H9 (cell line): ENCODE data around the gene KIF13A. TPM values are rescaled to one million over a fixed set of nuclear protein-coding genes. Genes with fewer than 3 reads are reported as not detected.

Experiments used
- DNase-seq: peaks from one replicate; pipeline ENCODE4 v3.0.0-alpha.2; 2017
- H2AFZ ChIP-seq: one replicate; pipeline ENCODE4 v1.6.1; 2013; ENCODE audit warnings: mild to moderate bottlenecking, low read length, control low read depth, moderate library complexity
- H2AK5ac ChIP-seq: 2 replicates; pipeline ENCODE4 v1.6.1; 2013; ENCODE audit warnings: low read length, control low read depth, mixed read lengths; ENCODE audit not compliant: insufficient read length
- H2BK120ac ChIP-seq: one replicate; pipeline ENCODE4 v1.6.1; 2013; ENCODE audit warnings: low read depth, mild to moderate bottlenecking, low read length, control low read depth, inconsistent platforms; ENCODE audit not compliant: poor library complexity, severe bottlenecking
- H2BK12ac ChIP-seq: 2 replicates; pipeline ENCODE4 v1.6.1; 2013; ENCODE audit warnings: low read length, control low read depth, mixed read lengths, low read depth; ENCODE audit not compliant: insufficient read length
- H2BK15ac ChIP-seq: 2 replicates; pipeline ENCODE4 v1.6.1; 2013; ENCODE audit warnings: low read depth, low read length, control low read depth
- H2BK20ac ChIP-seq: one replicate; pipeline ENCODE4 v1.6.1; 2013; ENCODE audit warnings: low read depth, mild to moderate bottlenecking, low read length, control low read depth, inconsistent platforms; ENCODE audit not compliant: poor library complexity, severe bottlenecking
- H2BK5ac ChIP-seq: 2 replicates; pipeline ENCODE4 v1.6.1; 2013; ENCODE audit warnings: low read length, control low read depth, mixed read lengths; ENCODE audit not compliant: insufficient read length
- H3K14ac ChIP-seq: 2 replicates; pipeline ENCODE4 v1.6.1; 2013; ENCODE audit warnings: low read length, control low read depth; ENCODE audit not compliant: insufficient read depth
- H3K18ac ChIP-seq: 2 replicates; pipeline ENCODE4 v1.6.1; 2013; ENCODE audit warnings: low read depth, mild to moderate bottlenecking, mixed read lengths, low read length, control low read depth; ENCODE audit not compliant: insufficient read length
- H3K23ac ChIP-seq: 2 replicates; pipeline ENCODE4 v1.6.1; 2013; ENCODE audit warnings: low read length, control low read depth, mixed read lengths, low read depth; ENCODE audit not compliant: insufficient read length
- H3K23me2 ChIP-seq: 2 replicates; pipeline ENCODE4 v1.6.1; 2013; ENCODE audit warnings: low read depth, mild to moderate bottlenecking, mixed read lengths, low read length, control low read depth; ENCODE audit not compliant: insufficient read length, poor library complexity, severe bottlenecking
- H3K27ac ChIP-seq: 2 replicates; pipeline ENCODE4 v1.5.1; 2013; ENCODE audit warnings: low read length, control low read depth, mixed read lengths, low read depth; ENCODE audit not compliant: insufficient read length
- H3K27me3 ChIP-seq: 2 replicates; pipeline ENCODE4 v1.6.1; 2013; ENCODE audit warnings: low read length, control low read depth, inconsistent platforms; ENCODE audit not compliant: insufficient read depth
- H3K4ac ChIP-seq: 2 replicates; pipeline ENCODE4 v1.6.1; 2013; ENCODE audit warnings: low read depth, mild to moderate bottlenecking, control low read depth, inconsistent platforms, low read length, moderate library complexity
- H3K4me1 ChIP-seq: 2 replicates; pipeline ENCODE4 v1.6.1; 2013; ENCODE audit warnings: low read length, control low read depth, inconsistent platforms; ENCODE audit not compliant: insufficient read depth
- H3K4me2 ChIP-seq: 2 replicates; pipeline ENCODE4 v1.6.1; 2013; ENCODE audit warnings: low read length, control low read depth, mixed read lengths; ENCODE audit not compliant: insufficient read length, insufficient read depth
- H3K56ac ChIP-seq: 2 replicates; pipeline ENCODE4 v1.6.1; 2013; ENCODE audit warnings: low read depth, mild to moderate bottlenecking, mixed read lengths, low read length, control low read depth; ENCODE audit not compliant: insufficient read length
- H3K79me1 ChIP-seq: 2 replicates; pipeline ENCODE4 v1.6.1; 2013; ENCODE audit warnings: low read depth, mild to moderate bottlenecking, moderate library complexity, low read length, control low read depth, inconsistent platforms; ENCODE audit not compliant: insufficient read depth, poor library complexity, severe bottlenecking
- H3K79me2 ChIP-seq: 2 replicates; pipeline ENCODE4 v1.6.1; 2013; ENCODE audit warnings: low read length, control low read depth, inconsistent platforms; ENCODE audit not compliant: insufficient read depth
- H3K9ac ChIP-seq: 2 replicates; pipeline ENCODE4 v1.6.1; 2013; ENCODE audit warnings: low read length, control low read depth, mixed read lengths; ENCODE audit not compliant: insufficient read length; ENCODE audit errors: extremely low read depth
- H3K9me3 ChIP-seq: one replicate; pipeline ENCODE4 v1.6.1; 2013; ENCODE audit warnings: low read depth, low read length, inconsistent platforms; ENCODE audit not compliant: control insufficient read depth
- H3T11ph ChIP-seq: one replicate; pipeline ENCODE4 v1.6.1; 2013; ENCODE audit warnings: mild to moderate bottlenecking, low read length, control low read depth, inconsistent platforms
- H4K20me1 ChIP-seq: one replicate; pipeline ENCODE4 v1.6.1; 2013; ENCODE audit not compliant: control insufficient read depth, insufficient read length, insufficient read depth
- H4K5ac ChIP-seq: 2 replicates; pipeline ENCODE4 v1.6.1; 2013; ENCODE audit warnings: low read depth, mild to moderate bottlenecking, mixed read lengths, low read length, control low read depth; ENCODE audit not compliant: insufficient read length
- H4K8ac ChIP-seq: replicated peaks from 2 replicates; pipeline ENCODE4 v1.6.1; 2013; ENCODE audit warnings: low read length, control low read depth, mixed read lengths, low read depth; ENCODE audit not compliant: insufficient read length
- H4K91ac ChIP-seq: 2 replicates; pipeline ENCODE4 v1.6.1; 2013; ENCODE audit warnings: low read depth, mild to moderate bottlenecking, moderate library complexity, mixed read lengths, low read length, control low read depth; ENCODE audit not compliant: insufficient read length
- H3K27ac Mint-ChIP-seq, 3 experiments: 2 replicates in 2 of 3; 3 replicates in 1 of 3; pipeline ENCODE4 v1.8.0; 2020 to 2021; ENCODE audit warnings: mixed read lengths in 3 of 3, mild to moderate bottlenecking in 1 of 3, moderate library complexity in 1 of 3
- H3K27me3 Mint-ChIP-seq: 2 replicates; pipeline ENCODE4 v1.8.0; 2021; ENCODE audit warnings: low read depth, mild to moderate bottlenecking, moderate library complexity, mixed read lengths
- H3K36me3 Mint-ChIP-seq, 3 experiments: 2 replicates in 2 of 3; 3 replicates in 1 of 3; pipeline ENCODE4 v1.8.0; 2020 to 2021; ENCODE audit warnings: low read depth in 3 of 3, mixed read lengths in 3 of 3; ENCODE audit not compliant: insufficient read depth in 1 of 3
- H3K4me1 Mint-ChIP-seq, 2 experiments: 2 replicates each; pipeline ENCODE4 v1.8.0; 2020; ENCODE audit warnings: mixed read lengths in 2 of 2
- H3K4me3 Mint-ChIP-seq, 2 experiments: 2 replicates in 1 of 2; 3 replicates in 1 of 2; pipeline ENCODE4 v1.8.0; 2020 to 2021; ENCODE audit warnings: mild to moderate bottlenecking in 2 of 2, mixed read lengths in 2 of 2, moderate library complexity in 1 of 2
- H3K9me3 Mint-ChIP-seq, 2 experiments: 2 replicates in 1 of 2; 3 replicates in 1 of 2; pipeline ENCODE4 v1.8.0; 2020; ENCODE audit warnings: mild to moderate bottlenecking in 2 of 2, mixed read lengths in 2 of 2, moderate library complexity in 1 of 2
- WGBS: extraction: QIAGEN DNeasy Blood & Tissue Kit; methylation state at CpG from one replicate; pipeline ENCODE4 v1.1.7; 2013; ENCODE audit warnings: missing lambda C conversion rate, low lambda C conversion rate, mixed read lengths; ENCODE audit not compliant: insufficient read length; ENCODE audit errors: extremely low coverage; 5-methylcytosine and 5-hydroxymethylcytosine counted together
- total RNA-seq: library from RNA; stranded (reverse); gene quantifications from 2 replicates; pipeline ENCODE4 v1.2.1, GENCODE V29; 2021
- TF ChIP-seq, protein P1 (sequence below): fragments of 200-600 bp; sonication (generic); conservative IDR thresholded peaks from 3 replicates; pipeline ENCODE4 v1.8.0; 2021; ENCODE audit warnings: antibody characterized with exemption, mild to moderate bottlenecking

KIF13A gene
- total RNA-seq, 1 experiment from 2014 or later: 38.2 TPM

GRCh38 chr6:17878734-17879133 lies 108.7 kb downstream of the KIF13A start:
- Mint-ChIP-seq H3K4me3 (no peak overlapping the region), H3K27ac (no peak overlapping the region; a peak in 1 of 7 replicates), H3K27me3 (no peaks in the 10 kb centered on the region), H3K9me3 (no peaks in the 10 kb centered on the region), H3K4me1 (peaks cover 11% of the 10 kb centered on the region in 2 experiments; a peak in 3 of 4 replicates), H3K36me3 (no peaks in the 10 kb centered on the region)
- no peak overlapping the region for H2BK12ac ChIP-seq
- H3K18ac ChIP-seq: no peak overlapping the region
- TF ChIP-seq, protein P1, sequence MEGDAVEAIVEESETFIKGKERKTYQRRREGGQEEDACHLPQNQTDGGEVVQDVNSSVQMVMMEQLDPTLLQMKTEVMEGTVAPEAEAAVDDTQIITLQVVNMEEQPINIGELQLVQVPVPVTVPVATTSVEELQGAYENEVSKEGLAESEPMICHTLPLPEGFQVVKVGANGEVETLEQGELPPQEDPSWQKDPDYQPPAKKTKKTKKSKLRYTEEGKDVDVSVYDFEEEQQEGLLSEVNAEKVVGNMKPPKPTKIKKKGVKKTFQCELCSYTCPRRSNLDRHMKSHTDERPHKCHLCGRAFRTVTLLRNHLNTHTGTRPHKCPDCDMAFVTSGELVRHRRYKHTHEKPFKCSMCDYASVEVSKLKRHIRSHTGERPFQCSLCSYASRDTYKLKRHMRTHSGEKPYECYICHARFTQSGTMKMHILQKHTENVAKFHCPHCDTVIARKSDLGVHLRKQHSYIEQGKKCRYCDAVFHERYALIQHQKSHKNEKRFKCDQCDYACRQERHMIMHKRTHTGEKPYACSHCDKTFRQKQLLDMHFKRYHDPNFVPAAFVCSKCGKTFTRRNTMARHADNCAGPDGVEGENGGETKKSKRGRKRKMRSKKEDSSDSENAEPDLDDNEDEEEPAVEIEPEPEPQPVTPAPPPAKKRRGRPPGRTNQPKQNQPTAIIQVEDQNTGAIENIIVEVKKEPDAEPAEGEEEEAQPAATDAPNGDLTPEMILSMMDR: no peak
- 0 out of 2 replicates have a peak, but pooled peaks cover 3% of the 10 kb centered on the region for H3K4me1 ChIP-seq
- no peaks in the 10 kb centered on the region for H3K79me2 ChIP-seq
- no peak overlapping the region for H3K14ac ChIP-seq
- H2BK120ac ChIP-seq: no peak overlapping the region
- DNase-seq: no peak
- no peak overlapping the region for H3K23ac ChIP-seq
- H3T11ph ChIP-seq: no peak overlapping the region
- no peaks in the 10 kb centered on the region for H3K23me2 ChIP-seq
- H4K91ac ChIP-seq: no peak overlapping the region
- H3K4me2 ChIP-seq: no peak overlapping the region
- no peaks in the 10 kb centered on the region for H4K20me1 ChIP-seq
- H3K27ac ChIP-seq: no peak overlapping the region
- no peaks in the 10 kb centered on the region for H3K27me3 ChIP-seq
- no peak overlapping the region for H2AK5ac ChIP-seq
- no peak overlapping the region for H2BK5ac ChIP-seq
- no peak overlapping the region for H4K8ac ChIP-seq
- no peak overlapping the region for H2BK20ac ChIP-seq
- no peak overlapping the region for H3K9ac ChIP-seq
- no peak overlapping the region for H2AFZ ChIP-seq
- H3K56ac ChIP-seq: no peak overlapping the region
- H2BK15ac ChIP-seq: no peak overlapping the region
- no peak overlapping the region for H4K5ac ChIP-seq
- H3K79me1 ChIP-seq: no peaks in the 10 kb centered on the region
- no CpG with 5 or more reads among the region's 1 CpG for WGBS
- no peak overlapping the region for H3K4ac ChIP-seq
- H3K9me3 ChIP-seq: no peaks in the 10 kb centered on the region
